ENCODE data around the gene HBB.

HBB gene

DNA sequence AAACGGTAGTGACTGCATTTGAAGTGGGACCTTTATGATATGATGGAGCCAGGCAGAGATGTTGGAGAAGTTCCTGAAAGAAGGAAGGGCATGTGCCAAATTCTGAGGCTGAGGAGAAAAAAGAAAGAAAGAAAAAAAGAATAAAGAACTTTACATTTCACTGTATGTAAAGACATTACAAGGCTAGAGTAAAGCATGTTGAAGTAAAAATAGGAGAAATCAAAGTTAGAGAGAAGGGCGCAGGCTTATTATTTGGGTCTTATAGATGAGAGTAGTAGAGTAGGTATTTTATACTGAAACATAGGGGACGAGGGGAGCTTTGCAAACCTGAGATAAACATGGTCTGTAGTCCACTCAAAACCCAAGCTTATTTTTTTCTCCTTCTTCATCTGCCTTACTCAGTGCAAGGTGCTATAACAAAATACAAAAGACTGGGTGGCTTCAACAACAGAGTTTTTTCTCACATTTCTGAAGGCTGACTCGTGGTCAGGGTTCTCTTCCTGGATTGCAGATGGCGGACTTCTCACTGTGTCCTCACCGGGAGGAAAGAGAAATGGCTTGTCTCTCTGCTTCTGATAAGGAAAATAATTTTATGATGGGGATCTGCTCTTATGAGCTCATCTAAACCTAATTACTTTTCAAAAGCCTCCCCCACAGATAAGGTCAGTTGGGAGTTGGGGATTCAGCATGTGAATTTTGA lies 20.1 kb upstream of the HBB start:
- DNase-seq: no peak

DNA sequence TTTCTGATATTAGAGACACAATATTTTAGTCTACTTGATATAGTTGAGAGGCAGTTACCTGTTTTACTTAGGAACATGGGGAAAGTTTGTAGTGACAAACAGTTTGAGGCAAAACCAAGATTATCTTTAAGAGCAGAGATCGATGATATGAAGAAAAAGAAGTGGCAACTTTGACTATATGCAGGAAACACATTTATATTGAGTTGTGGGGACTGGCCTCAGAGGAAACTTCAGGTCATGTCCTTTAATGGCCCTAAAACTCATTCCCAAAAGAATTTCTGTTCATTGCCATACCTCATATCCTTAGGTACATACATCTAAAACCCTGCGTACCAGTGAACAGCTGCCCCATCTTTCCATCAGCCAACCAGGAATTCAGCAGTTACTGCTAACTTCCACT lies 18.3 kb upstream of the HBB start:
- no peak for DNase-seq

DNA sequence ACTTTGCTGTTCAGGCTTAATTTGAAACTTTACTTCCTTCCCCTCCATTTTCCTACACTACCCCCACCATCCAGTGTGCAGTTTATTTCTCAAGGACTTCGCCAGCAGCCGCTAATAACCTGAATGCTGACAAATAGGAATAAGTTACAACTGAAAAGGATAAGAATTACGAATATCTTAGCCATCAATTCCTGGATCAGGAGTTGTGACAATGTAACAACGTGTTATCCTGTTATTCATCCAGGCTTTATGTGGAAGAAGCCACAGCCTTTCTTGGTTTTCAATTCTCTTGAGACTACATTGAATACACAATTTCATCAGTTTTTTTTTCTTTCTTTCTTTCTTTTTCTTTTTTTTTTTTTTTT lies 16.9 kb upstream of the HBB start:
- no peak for DNase-seq

DNA sequence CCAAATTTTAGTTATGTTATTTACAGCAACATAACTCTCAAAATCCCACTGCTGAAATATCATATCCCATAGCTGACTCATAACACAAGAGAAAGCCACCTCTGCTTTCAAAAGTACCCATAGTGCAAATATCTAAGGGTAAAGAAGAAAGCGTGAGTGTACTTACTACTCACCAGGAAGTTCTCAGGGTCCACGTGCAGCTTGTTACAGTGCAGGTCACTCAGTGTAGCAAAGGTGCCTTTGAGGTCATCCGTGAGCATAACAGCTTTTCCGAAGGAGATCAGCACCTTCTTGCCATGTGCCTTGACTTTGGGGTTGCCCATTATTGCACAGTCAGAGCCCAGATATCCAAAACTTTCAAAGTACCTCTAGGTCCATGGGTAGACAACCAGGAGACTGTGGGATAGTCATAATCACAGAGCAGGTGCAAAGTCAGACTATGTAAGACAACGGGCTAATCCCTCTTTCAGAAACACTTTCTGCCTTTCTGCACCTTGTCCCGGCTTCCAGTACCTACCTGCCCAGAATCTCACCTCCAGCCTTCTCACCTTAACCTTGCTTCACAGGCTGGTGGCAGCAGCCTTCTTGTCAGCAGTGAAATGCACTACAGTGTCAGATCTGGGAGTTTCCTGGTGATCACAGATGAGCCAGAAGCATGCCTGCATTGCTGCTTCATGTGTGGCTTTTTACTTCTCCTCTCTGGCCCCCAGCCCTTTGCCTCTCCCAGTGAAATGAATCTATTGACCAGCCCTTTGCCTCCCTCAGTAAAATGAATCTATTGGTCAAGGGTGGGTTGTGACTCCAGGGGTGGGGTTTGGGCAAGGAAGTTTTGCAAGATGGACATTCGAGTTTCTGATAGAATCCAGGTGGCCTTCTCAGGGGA lies 16.3 kb upstream of the HBB start:
- DNase-seq: no peak

DNA sequence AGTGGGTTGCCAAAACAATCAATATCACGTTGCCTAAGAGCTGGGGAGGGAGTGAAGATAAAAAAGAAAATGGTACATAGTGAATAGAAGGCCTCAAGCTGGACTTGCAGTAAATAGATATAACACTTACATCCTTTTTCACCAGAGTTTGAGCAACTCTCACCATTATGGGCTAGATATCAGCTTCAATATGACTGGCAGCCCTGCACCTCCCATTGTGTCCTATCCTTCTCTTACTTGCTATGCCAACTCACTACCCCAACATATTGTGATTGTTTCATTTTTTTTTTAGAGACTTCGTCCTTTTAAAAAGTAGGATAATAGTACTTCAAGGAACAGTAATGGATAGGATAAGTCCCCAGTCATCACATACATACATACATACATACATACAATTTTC lies 15.3 kb upstream of the HBB start:
- no peak for DNase-seq

DNA sequence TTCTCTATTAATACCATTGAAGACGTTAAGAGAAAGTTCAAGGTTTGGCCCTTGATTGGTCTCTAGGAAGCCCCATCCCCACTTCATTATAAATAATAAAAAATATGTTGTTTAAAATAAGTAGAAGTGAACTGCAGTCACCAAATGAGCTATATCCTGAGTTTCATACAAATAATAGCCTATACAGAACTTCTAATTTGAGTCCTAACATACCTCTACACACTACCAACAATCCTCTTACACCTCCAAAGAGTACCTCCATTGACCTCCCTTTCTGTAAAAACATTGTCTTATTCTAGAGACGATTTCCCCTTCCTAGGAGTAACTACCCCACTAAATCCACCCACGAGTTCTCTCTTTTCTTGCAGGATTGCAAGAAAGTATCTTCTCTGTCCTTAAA lies 14.6 kb upstream of the HBB start:
- no peak for DNase-seq

DNA sequence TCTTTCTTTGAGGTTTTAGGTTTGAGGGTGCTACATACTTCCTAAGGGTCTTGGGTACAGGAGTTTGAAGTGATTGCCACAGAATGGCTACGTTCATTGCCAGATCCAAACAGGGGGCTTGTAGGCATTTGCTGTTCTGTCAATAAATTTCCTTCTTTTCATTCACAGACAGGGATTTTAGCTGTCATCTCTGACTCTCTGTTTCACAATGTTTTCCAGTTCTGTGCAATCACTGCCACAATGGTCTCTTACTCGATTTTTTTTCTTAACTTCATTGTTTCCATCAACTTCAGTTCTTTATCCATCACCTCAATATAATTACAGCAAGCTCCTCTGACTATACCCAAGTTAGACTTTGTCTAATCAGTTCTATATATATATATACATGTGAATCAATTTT lies 13.6 kb upstream of the HBB start:
- DNase-seq: no peak

DNA sequence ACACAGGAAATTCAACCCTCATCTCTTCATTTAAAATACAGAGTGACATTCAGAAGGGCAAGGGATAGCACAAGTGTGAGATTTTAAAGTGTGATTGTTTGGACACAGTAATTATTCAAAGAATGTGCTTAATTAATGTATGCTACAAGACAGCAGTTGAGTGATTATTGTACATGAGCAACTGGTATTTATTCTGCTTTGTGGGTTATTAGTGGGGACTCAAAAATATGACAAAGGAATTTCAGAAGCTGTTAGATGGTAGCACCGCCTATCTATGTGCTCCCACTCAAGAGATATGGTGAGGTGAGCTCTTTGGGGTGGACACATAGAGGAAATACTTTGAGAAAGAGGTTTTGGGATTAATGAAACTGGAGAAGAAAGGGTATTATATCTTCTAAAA lies 13.2 kb upstream of the HBB start:
- no peak for DNase-seq

DNA sequence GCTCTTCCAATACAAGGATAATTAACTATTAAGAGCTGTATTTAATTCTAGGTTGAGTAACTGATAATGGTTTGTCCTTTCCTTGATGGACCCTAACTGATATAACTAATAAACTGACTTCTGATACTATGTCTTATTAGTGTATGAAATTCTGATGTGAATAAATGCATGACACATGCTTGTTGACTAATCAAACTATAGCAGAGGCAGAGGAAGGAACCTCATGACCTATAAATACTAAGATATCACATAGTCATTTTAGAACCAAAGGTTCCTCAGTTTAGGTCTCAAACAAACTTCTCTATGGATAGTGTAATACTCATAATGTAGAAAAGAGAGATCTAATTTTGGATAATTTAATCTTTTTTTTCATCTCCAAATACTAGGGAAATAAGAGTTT lies 12.2 kb upstream of the HBB start:
- no peak for DNase-seq

DNA sequence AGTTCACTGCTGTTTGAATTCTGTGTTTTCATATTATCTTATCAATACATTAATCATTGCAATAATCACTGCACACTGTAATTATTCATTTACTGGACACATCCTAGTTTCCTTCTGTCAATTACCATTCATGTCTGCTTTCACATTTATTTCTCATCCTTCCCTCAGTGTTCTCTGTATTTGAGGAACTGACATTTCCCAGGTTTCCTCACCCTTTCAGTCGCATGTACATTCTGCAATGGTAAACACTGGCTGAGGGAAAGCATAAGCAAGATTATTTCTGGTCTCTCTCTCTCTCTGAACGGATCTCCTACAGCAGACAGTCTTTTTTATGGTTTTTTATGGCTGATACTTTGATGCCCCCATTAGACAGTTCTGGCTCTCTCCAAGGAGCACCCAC lies 11.6 kb upstream of the HBB start:
- no peak for DNase-seq

DNA sequence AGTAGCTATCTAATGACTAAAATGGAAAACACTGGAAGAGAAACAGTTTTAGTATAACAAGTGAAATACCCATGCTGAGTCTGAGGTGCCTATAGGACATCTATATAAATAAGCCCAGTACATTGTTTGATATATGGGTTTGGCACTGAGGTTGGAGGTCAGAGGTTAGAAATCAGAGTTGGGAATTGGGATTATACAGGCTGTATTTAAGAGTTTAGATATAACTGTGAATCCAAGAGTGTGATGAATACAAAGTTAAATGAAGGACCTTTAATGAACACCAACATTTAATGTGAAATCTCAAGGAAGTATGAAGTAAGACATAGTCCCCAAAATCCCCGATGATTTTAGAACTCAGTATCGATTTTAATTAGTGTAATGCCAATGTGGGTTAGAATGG lies 10.5 kb upstream of the HBB start:
- DNase-seq: no peak

DNA sequence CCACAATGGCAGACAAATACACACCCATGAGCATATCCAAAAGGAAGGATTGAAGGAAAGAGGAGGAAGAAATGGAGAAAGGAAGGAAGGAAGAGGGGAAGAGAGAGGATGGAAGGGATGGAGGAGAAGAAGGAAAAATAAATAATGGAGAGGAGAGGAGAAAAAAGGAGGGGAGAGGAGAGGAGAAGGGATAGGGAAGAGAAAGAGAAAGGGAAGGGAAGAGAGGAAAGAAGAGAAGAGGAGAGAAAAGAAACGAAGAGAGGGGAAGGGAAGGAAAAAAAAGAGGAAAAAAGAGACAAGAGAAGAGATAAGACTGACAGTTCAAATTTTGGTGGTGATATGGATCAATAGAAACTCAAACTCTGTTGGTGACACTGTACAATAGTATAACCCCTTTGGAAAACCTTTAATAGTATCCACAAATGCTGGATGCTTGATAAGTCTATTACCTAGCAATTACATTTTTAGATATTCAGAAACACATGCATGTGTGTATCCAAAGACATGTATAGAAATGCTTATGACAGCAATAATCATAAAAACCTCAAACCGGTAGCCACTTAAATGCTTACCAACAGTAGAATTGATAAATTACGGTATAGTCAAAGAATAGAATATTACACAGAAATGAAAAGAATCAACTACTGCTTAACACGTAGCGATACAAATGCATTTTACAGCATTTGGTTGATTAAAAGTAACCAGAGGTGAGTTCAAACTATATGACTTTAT lies 8.7 kb upstream of the HBB start:
- no peak for DNase-seq

DNA sequence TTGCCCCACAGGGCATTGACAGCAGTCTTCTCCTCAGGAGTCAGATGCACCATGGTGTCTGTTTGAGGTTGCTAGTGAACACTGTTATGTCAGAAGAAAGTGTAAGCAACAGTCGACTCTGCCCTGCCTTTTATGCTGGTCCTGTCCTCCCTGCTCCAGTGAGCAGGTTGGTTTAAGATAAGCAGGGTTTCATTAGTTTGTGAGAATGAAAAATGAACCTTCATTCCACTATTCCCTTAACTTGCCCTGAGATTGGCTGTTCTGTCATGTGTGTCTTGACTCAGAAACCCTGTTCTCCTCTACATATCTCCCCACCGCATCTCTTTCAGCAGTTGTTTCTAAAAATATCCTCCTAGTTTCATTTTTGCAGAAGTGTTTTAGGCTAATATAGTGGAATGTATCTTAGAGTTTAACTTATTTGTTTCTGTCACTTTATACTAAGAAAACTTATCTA lies 7.5 kb upstream of the HBB start, which contains the start of gene HBD:
TSS of gene HBD (minus strand) at position 103 of the 454 bp plus-strand sequence. CDS start at position 53, 50 bp downstream.
- no peak for DNase-seq

DNA sequence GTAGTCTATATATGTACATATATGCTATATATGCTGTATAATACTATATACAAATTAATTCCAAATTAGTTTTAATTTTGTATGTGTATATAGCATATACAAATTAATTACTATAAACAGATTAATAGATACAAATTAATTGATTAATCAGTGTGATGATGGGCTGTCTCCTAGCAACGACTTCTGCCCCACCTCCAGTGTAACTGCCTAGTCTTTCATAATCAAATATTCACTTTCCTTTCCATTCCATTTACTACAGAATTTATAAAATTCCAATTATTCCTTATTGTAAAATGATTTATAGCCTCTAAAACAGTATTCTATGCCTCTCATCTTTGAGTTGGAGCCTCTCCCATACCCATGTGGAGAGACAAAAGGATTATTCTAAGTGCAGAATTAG lies 6.4 kb upstream of the HBB start:
- no peak for DNase-seq

DNA sequence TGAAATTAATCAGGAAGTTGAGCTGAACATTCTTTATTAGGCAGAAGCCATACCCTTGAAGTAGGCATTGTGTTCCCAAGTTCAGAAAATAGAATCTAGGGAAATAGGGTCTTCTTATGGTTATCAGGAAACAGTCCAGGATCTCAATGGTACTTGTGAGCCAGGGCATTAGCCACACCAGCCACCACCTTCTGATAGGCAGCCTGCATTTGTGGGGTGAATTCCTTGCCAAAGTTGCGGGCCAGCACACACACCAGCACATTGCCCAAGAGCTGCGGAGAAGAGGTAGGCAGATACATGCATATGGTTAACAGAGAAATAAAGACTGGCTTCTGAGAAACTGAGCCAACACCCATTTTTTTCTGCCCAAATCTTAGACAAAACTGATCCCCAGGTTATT lies 6.0 kb upstream of the HBB start:
- DNase-seq: no peak

DNA sequence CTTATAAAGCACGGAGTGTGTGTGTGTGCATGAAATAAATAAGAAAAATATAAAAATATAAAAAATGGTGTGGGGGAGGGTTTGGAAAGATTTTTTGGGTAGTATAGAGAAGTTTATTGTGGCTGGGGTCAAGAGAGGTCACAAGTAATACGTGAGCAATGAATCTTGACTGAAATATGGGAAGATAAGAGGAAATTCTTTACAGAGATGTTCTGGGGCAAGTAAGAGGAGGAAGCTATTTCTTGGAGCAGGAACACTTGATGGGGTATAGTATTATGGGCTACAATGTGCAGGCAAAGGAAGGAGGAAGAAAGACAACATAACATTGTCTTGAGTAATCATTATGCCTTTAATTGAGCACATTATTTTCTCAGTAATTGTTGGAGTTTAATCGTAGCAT lies 5.3 kb upstream of the HBB start:
- no peak for DNase-seq

DNA sequence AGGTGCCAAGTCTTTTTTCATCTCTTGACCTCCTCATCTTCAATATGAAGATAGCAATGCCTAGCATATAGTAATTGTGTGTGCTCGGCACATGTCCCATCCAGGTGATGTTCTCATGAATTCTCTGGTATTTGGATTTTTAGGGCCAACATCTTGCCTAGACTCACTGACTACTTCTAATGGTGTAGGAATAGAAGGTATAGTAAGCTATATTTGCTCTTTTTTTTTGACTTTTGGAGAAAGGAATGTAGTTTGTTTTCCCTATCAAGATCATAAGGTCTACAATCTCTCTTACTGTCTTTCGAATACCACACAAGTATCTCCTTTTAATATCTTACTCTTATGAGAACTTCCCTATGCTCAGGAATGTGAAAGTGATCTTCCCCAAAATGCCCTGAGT lies 4.2 kb upstream of the HBB start:
- no peak for DNase-seq

DNA sequence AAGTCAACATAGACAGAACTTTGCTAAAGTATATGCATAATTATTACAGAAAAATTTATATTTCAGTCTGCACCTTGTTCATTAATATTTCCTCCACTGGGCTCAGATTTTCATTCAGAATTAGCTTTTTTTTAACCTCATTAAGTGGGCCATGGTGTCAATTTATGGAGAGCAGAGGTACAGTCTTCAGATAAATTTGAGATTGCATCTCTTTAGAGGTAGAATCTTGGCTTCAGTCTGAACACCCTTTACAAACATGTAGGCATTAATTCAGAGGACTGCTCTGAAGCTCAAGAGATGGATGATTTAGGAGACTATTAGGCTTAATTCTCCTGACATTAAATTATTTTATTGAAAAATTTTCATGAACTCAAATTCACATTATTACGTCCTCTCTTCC lies 3.4 kb upstream of the HBB start:
- no peak for DNase-seq

DNA sequence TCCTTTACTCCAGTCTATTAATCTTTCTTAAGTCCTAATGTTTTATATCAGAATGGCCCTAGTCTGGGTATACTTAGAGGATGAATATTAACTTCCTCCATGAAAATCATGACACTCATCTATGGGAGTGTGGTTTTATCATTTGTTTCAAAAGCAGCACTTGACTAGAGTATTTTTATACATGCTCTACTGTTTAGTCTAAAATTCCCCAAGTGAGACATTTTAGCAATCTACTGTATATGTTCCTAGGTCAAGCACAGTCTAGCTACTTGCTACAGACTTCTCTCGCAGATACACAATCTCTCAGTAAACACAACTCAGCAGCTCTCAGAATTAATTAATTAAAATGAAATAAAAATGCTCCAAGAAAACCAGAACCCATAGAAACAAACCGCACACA lies 2.9 kb upstream of the HBB start:
- DNase-seq: no peak

DNA sequence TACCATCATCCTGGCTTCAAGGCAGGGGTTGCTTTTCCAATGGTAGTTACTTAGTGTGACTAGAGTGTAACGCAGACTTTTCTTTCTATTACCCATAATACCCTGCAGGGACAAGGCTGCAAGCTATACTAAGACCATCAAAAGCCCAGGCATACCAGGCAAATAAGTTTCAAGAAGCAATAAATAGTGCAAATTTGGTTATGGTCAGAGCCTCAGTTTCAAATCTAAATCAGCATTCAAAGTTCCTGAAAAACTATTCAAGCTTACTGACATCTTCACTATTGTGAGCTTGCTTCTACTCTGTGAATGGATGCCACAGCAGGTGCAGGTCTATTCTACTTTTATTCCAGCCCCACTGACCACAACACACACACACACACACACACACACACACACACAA lies 2.5 kb upstream of the HBB start:
- no peak for DNase-seq

DNA sequence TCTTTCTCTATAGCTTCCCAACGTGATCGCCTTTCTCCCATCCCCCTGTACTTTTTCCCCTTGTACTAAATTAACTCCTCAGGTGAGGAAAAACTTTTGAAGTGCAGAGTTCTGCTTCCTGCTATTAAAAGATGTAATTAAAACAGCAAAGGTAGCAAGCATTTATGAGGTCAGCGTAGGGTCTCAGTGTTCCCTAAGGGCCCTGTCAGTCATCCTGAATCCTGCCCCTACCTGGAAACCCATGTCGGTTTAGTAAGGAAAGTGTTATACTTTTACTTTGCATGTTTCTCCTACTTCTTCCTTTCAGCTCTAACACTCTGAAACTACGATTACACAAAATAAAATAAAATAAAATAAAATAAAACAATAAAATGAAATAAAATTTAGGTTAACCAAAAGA lies 1.3 kb upstream of the HBB start:
- no peak for DNase-seq

DNA sequence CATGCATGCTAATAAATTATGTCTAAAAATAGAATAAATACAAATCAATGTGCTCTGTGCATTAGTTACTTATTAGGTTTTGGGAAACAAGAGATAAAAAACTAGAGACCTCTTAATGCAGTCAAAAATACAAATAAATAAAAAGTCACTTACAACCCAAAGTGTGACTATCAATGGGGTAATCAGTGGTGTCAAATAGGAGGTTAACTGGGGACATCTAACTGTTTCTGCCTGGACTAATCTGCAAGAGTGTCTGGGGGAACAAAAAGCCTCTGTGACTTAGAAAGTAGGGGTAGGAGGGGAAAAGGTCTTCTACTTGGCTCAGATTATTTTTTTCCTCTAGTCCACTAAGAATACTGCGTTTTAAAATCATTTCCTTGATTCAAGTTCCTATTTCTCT lies 810 bp upstream of the HBB start:
- no peak for DNase-seq

DNA sequence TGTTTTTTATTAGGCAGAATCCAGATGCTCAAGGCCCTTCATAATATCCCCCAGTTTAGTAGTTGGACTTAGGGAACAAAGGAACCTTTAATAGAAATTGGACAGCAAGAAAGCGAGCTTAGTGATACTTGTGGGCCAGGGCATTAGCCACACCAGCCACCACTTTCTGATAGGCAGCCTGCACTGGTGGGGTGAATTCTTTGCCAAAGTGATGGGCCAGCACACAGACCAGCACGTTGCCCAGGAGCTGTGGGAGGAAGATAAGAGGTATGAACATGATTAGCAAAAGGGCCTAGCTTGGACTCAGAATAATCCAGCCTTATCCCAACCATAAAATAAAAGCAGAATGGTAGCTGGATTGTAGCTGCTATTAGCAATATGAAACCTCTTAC lies 1.4 kb downstream of the HBB start:
- DNase-seq: no peak
